H1 (cell line): Measurements from ENCODE around the gene PPP1R14C. TPM values are rescaled to one million over a fixed set of nuclear protein-coding genes. Genes with fewer than 3 reads are reported as not detected.

ENCODE experiments used
- CTCF ChIA-PET: fragments of 300-600 bp; sonication (Branson Sonifier 250); formaldehyde crosslinking; loops from one replicate; lab custom pipeline; 2021; ENCODE audit not compliant: partially characterized antibody; lab: Charles Lee
- POLR2A ChIA-PET: fragments of 300-600 bp; sonication (Branson Sonifier 250); formaldehyde crosslinking; loops from one replicate; lab custom pipeline; 2021; ENCODE audit warnings: inconsistent platforms; ENCODE audit not compliant: partially characterized antibody; lab: Charles Lee
- DNase-seq, 2 experiments: peaks; one replicate each; pipeline versions ENCODE4 v3.0.0 to v3.0.0-alpha.2; 2010 to 2022; ENCODE audit warnings: low spot score in 2 of 2, low read depth in 1 of 2, mixed read lengths in 1 of 2
- FAIRE-seq: peaks from 2 replicates; lab custom pipeline; 2011; peaks lifted over from hg19 to GRCh38; lab: Jason Lieb, UNC
- H2AFZ ChIP-seq: 2 replicates; pipeline ENCODE4 v1.8.1; 2012; ENCODE audit warnings: low read length, inconsistent platforms
- H2AK5ac ChIP-seq: 2 replicates; pipeline ENCODE4 v1.6.1; 2013; ENCODE audit warnings: low read depth, low read length
- H2BK120ac ChIP-seq: replicated peaks from 2 replicates; pipeline ENCODE3; 2013; ENCODE audit warnings: low read depth, low read length, inconsistent platforms
- H2BK12ac ChIP-seq: 2 replicates; pipeline ENCODE4 v1.6.1; 2013; ENCODE audit warnings: low read depth, low read length
- H2BK15ac ChIP-seq: 2 replicates; pipeline ENCODE4 v1.6.1; 2013; ENCODE audit warnings: low read length
- H2BK20ac ChIP-seq: 2 replicates; pipeline ENCODE4 v1.6.1; 2013; ENCODE audit warnings: low read length
- H2BK5ac ChIP-seq: 2 replicates; pipeline ENCODE4 v1.6.1; 2013; ENCODE audit warnings: low read depth, low read length
- H3K14ac ChIP-seq: 2 replicates; pipeline ENCODE4 v1.6.1; 2013; ENCODE audit warnings: inconsistent platforms; ENCODE audit not compliant: insufficient read length
- H3K18ac ChIP-seq: 2 replicates; pipeline ENCODE4 v1.6.1; 2013; ENCODE audit warnings: low read length; ENCODE audit errors: extremely low read depth
- H3K23ac ChIP-seq: 2 replicates; pipeline ENCODE4 v1.6.1; 2013; ENCODE audit warnings: inconsistent platforms; ENCODE audit not compliant: insufficient read length
- H3K23me2 ChIP-seq: 2 replicates; pipeline ENCODE4 v1.6.1; 2013; ENCODE audit warnings: low read depth, low read length
- H3K27ac ChIP-seq: 2 replicates; pipeline ENCODE4 v1.6.1; 2011; ENCODE audit warnings: low read depth, low read length, inconsistent platforms
- H3K27me3 ChIP-seq, 4 experiments: replicated peaks in 1 of 4; 1 replicate in 1 of 4; 2 replicates in 3 of 4; pipeline versions ENCODE4 v1.6.1 to v1.8.1; 2011 to 2013; ENCODE audit warnings: low read length in 3 of 4, mild to moderate bottlenecking in 3 of 4, inconsistent platforms in 2 of 4, mixed read lengths in 2 of 4, moderate library complexity in 1 of 4; ENCODE audit not compliant: control insufficient read depth in 3 of 4, insufficient read depth in 3 of 4; ENCODE audit errors: extremely low read depth in 1 of 4
- H3K36me3 ChIP-seq, 4 experiments: 2 replicates each; pipeline versions ENCODE4 v1.6.1 to v1.8.1; 2011 to 2013; ENCODE audit warnings: mild to moderate bottlenecking in 4 of 4, low read length in 3 of 4, moderate library complexity in 2 of 4, control low read depth in 1 of 4, inconsistent platforms in 1 of 4; ENCODE audit not compliant: insufficient read depth in 4 of 4, control insufficient read depth in 2 of 4
- H3K4ac ChIP-seq: replicated peaks from 2 replicates; pipeline ENCODE3; 2013; ENCODE audit warnings: low read length, low read depth, mixed read lengths, inconsistent platforms; ENCODE audit not compliant: insufficient read length
- H3K4me1 ChIP-seq, 4 experiments: replicated peaks in 1 of 4; 1 replicate in 1 of 4; 2 replicates in 3 of 4; pipeline versions ENCODE4 v1.6.1 to v1.8.1; 2011 to 2013; ENCODE audit warnings: low read length in 3 of 4, inconsistent platforms in 2 of 4, mixed read lengths in 1 of 4; ENCODE audit not compliant: insufficient read depth in 4 of 4, control insufficient read depth in 3 of 4
- H3K4me2 ChIP-seq, 2 experiments: 2 replicates each; pipeline versions ENCODE4 v1.6.1 to v1.8.1; 2011 to 2013; ENCODE audit warnings: low read depth in 2 of 2, low read length in 2 of 2, control low read depth in 1 of 2, inconsistent platforms in 1 of 2, mild to moderate bottlenecking in 1 of 2; ENCODE audit not compliant: insufficient read depth in 1 of 2
- H3K4me3 ChIP-seq, 4 experiments: fragments of 200-600, 300-600 bp in 1 of 4; sonication (generic), shearing (Covaris generic), sonication (Bioruptor Twin) in 1 of 4; 2 replicates each; pipeline versions ENCODE4 v1.5.1 to v1.8.1; 2011 to 2016; ENCODE audit warnings: low read length in 4 of 4, low read depth in 3 of 4, control low read depth in 2 of 4, inconsistent platforms in 2 of 4, mild to moderate bottlenecking in 2 of 4, mixed read lengths in 1 of 4, moderate library complexity in 1 of 4; ENCODE audit not compliant: insufficient read depth in 2 of 4; ENCODE audit errors: extremely low read depth in 1 of 4
- H3K56ac ChIP-seq: replicated peaks from 2 replicates; pipeline ENCODE3; 2013; ENCODE audit warnings: low read depth, mild to moderate bottlenecking, mixed read lengths, low read length, inconsistent platforms; ENCODE audit not compliant: insufficient read length
- H3K79me1 ChIP-seq: 2 replicates; pipeline ENCODE4 v1.6.1; 2013; ENCODE audit warnings: low read depth, low read length, control low read depth
- H3K79me2 ChIP-seq, 2 experiments: 2 replicates each; pipeline versions ENCODE4 v1.6.1 to v1.8.1; 2012 to 2013; ENCODE audit warnings: low read length in 2 of 2, mild to moderate bottlenecking in 2 of 2, inconsistent platforms in 1 of 2; ENCODE audit not compliant: insufficient read depth in 2 of 2, control insufficient read depth in 1 of 2
- H3K9ac ChIP-seq, 4 experiments: replicated peaks in 1 of 4; 1 replicate in 1 of 4; 2 replicates in 3 of 4; pipeline versions ENCODE4 v1.6.1 to v1.8.1; 2011 to 2013; ENCODE audit warnings: low read depth in 3 of 4, low read length in 3 of 4, control low read depth in 2 of 4, mild to moderate bottlenecking in 2 of 4, moderate library complexity in 2 of 4, inconsistent platforms in 1 of 4; ENCODE audit errors: extremely low read depth in 1 of 4
- H3K9me3 ChIP-seq, 2 experiments: 2 replicates each; pipeline versions ENCODE4 v1.6.1 to v1.8.1; 2012 to 2013; ENCODE audit warnings: mild to moderate bottlenecking in 2 of 2, moderate library complexity in 2 of 2, control low read depth in 1 of 2, inconsistent platforms in 1 of 2, low read depth in 1 of 2, low read length in 1 of 2, mixed read lengths in 1 of 2; ENCODE audit not compliant: insufficient read depth in 2 of 2
- H4K20me1 ChIP-seq, 2 experiments: replicated peaks in 1 of 2; 2 replicates each; pipeline versions ENCODE3 to v1.8.1; 2011 to 2013; ENCODE audit warnings: inconsistent platforms in 2 of 2, low read length in 2 of 2, mild to moderate bottlenecking in 1 of 2; ENCODE audit not compliant: insufficient read depth in 2 of 2, control insufficient read depth in 1 of 2
- H4K5ac ChIP-seq: 2 replicates; pipeline ENCODE4 v1.6.1; 2013; ENCODE audit warnings: low read length, low read depth, mixed read lengths, inconsistent platforms; ENCODE audit not compliant: insufficient read length
- H4K8ac ChIP-seq: 2 replicates; pipeline ENCODE4 v1.8.0; 2013; ENCODE audit warnings: mild to moderate bottlenecking, moderate library complexity, low read length, inconsistent platforms; ENCODE audit not compliant: insufficient read depth; ENCODE audit errors: extremely low read depth
- H4K91ac ChIP-seq: replicated peaks from 2 replicates; pipeline ENCODE3; 2013; ENCODE audit warnings: low read length, mixed read lengths, inconsistent platforms; ENCODE audit not compliant: insufficient read length
- BRCA1 ChIP-seq: IDR thresholded peaks from 2 replicates; pipeline ENCODE4 v1.6.1; 2012; ENCODE audit warnings: low read depth, low read length, improper control_type of control experiment
- EZH2 ChIP-seq: fragments of 200-600 bp; sonication (generic); IDR thresholded peaks from 2 replicates; pipeline ENCODE4 v1.7.1; 2012; ENCODE audit warnings: low read depth, mild to moderate bottlenecking, moderate library complexity, low read length, inconsistent platforms; ENCODE audit not compliant: severe bottlenecking
- HDAC2 ChIP-seq, 2 experiments: fragments of 300-600 bp in 1 of 2; sonication (generic) in 1 of 2; IDR thresholded peaks; 2 replicates each; pipeline ENCODE4 v1.6.1; 2011 to 2012; ENCODE audit warnings: low read depth in 2 of 2, low read length in 2 of 2, mild to moderate bottlenecking in 2 of 2, moderate library complexity in 2 of 2, borderline replicate concordance in 1 of 2, inconsistent platforms in 1 of 2
- KDM4A ChIP-seq: IDR thresholded peaks from one replicate; pipeline ENCODE4 v1.7.1; 2012; ENCODE audit warnings: low read depth, mild to moderate bottlenecking, moderate library complexity, low read length, inconsistent platforms; ENCODE audit not compliant: severe bottlenecking
- MAFK ChIP-seq: IDR thresholded peaks from 2 replicates; pipeline ENCODE4 v1.6.1; 2012; ENCODE audit warnings: low read depth, mild to moderate bottlenecking, improper control_type of control experiment, low read length
- POLR2A ChIP-seq, 2 experiments: IDR thresholded peaks; 1 replicate in 1 of 2; 2 replicates in 1 of 2; pipeline ENCODE4 v1.6.1; 2011; ENCODE audit warnings: low read depth in 2 of 2, low read length in 2 of 2, mild to moderate bottlenecking in 2 of 2; ENCODE audit errors: control extremely low read depth in 1 of 2
- POLR2AphosphoS5 ChIP-seq: IDR thresholded peaks from 2 replicates; pipeline ENCODE4 v1.6.1; 2011; ENCODE audit warnings: low read depth, low read length
- RFX5 ChIP-seq: IDR thresholded peaks from 2 replicates; pipeline ENCODE4 v1.6.1; 2011; ENCODE audit warnings: low read depth, low read length, improper control_type of control experiment, borderline replicate concordance
- SAP30 ChIP-seq: fragments of 300-600 bp; sonication (generic); IDR thresholded peaks from 2 replicates; pipeline ENCODE4 v1.7.1; 2012; ENCODE audit warnings: low read length, moderate library complexity, mild to moderate bottlenecking, inconsistent platforms; ENCODE audit not compliant: insufficient read depth, insufficient replicate concordance
- SUZ12 ChIP-seq: fragments of 200-600 bp; sonication (generic); IDR thresholded peaks from 2 replicates; pipeline ENCODE4 v1.6.1; 2012; ENCODE audit warnings: mild to moderate bottlenecking, inconsistent platforms, low read length, moderate library complexity, mixed read lengths
- TBP ChIP-seq: IDR thresholded peaks from 2 replicates; pipeline ENCODE4 v1.6.1; 2011; ENCODE audit warnings: low read depth, low read length, improper control_type of control experiment
- ZNF274 ChIP-seq: IDR thresholded peaks from 2 replicates; pipeline ENCODE4 v1.7.0; 2012; ENCODE audit warnings: low read length, borderline replicate concordance; ENCODE audit errors: extremely low read depth
- WGBS, 2 experiments: shearing (Covaris generic) in 1 of 2; methylation state at CpG; one replicate each; pipeline versions ENCODE4 v1.1.6 to v1.1.7; 2013 to 2015; ENCODE audit warnings: low lambda C conversion rate in 2 of 2, mixed read lengths in 2 of 2, inconsistent platforms in 1 of 2, low coverage in 1 of 2, missing lambda C conversion rate in 1 of 2; ENCODE audit not compliant: insufficient replicate concordance in 2 of 2, insufficient coverage in 1 of 2, insufficient read length in 1 of 2; ENCODE audit errors: extremely low coverage in 1 of 2, missing lambda C conversion rate in 1 of 2; 5-methylcytosine and 5-hydroxymethylcytosine counted together
- polyA plus RNA-seq, 7 experiments: library from polyadenylated mRNA; depleted of rRNA in 3 of 7; stranded (reverse) in 5 of 7; unstranded in 2 of 7; fragments of >200 nt in 5 of 7; fragments of 200-250 nt in 2 of 7; gene quantifications; 1 replicate in 5 of 7; 2 replicates in 1 of 7; 4 replicates in 1 of 7; pipeline versions ENCODE4 v1.2.1 to v1.2.3, GENCODE V29; 2011 to 2013; ENCODE audit warnings: missing spikeins in 2 of 7, mixed read lengths in 2 of 7
- total RNA-seq: library from RNA; stranded (reverse); fragmentation: NEBNext Ultra II Directional; extraction: Animal tissue kit (Norgen Biotek cat#: 25700); gene quantifications from 2 replicates; pipeline ENCODE4 v1.2.1, GENCODE V29; 2021
- TF ChIP-seq, protein P1 (sequence below): IDR thresholded peaks from 2 replicates; pipeline ENCODE4 v1.6.1; 2012; ENCODE audit warnings: inconsistent platforms

PPP1R14C gene
- total and polyA plus RNA-seq, 2 of the 8 experiments (the other 6 are each of a cell fraction or from before 2014, with no cell fraction given) = 0.30 to 0.61 TPM

DNA sequence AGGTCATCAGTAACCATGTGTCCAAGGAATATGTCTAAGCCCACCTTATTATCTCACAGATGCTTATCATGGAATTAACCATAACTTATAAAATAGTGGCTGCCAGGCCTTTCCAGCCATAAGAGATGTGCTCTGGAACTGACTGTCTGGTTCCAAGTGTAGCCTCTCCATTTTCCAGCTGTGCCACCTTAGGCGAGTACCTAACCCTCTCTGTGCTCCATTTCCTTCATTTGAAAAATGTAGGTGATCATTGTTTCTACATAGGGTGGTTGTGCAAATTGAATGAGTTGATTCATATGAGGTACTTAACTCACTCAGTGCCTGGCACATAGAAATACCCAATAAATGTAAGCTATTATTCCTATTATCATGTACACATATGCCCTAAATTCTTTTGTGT, 123.5 kb downstream of the PPP1R14C start:
- ChIA-PET POLR2A (no interaction called here), CTCF (no interaction called here)
- Histone ChIP-seq H3K14ac (no peak overlapping the region), H2BK120ac (no peak overlapping the region), H4K91ac (no peak overlapping the region), H3K56ac (no peak overlapping the region), H2BK15ac (no peak overlapping the region), H3K4me2 (no peak overlapping the region), H2BK12ac (no peak overlapping the region), H3K79me2 (no peaks in the 10 kb centered on the region), H3K4me1 (peaks cover 0 to 4% (median 2%) of the 10 kb centered on the region in 4 experiments; a peak in 1 of 7 replicates), H3K23ac (no peak overlapping the region), H3K27ac (no peak overlapping the region), H4K20me1 (no peaks in the 10 kb centered on the region), H3K4me3 (no peak overlapping the region), H3K23me2 (no peaks in the 10 kb centered on the region), H2BK5ac (no peak overlapping the region), H3K9ac (no peak overlapping the region), H4K5ac (no peak overlapping the region), H2AFZ (no peak overlapping the region), H3K27me3 (no peaks in the 10 kb centered on the region), H3K4ac (no peak overlapping the region), H4K8ac (no peak overlapping the region), H3K18ac (no peak overlapping the region), H2BK20ac (no peak overlapping the region), H3K9me3 (no peaks in the 10 kb centered on the region), H3K79me1 (no peaks in the 10 kb centered on the region), H2AK5ac (no peak overlapping the region), H3K36me3 (no peaks in the 10 kb centered on the region)
- DNase-seq (no peak), FAIRE-seq (no peak)
- WGBS, 2 experiments = 100% methylated on average over 1 of the region's 1 CpG; no CpG with 5 or more reads in 1 of the 2 experiments
- TF ChIP-seq ZNF274 (no peak), BRCA1 (no peak), POLR2AphosphoS5 (no peak), SUZ12 (no peak), TBP (no peak), MAFK (no peak), HDAC2 (IDR thresholded peaks at IDR 0.05; ENCODE audit: borderline replicate concordance in 1 of 2, low read depth in 2 of 2, low read length in 2 of 2) (no peak), RFX5 (no peak), EZH2 (no peak), SAP30 (no peak), POLR2A (IDR thresholded peaks at IDR 0.05; ENCODE audit: control extremely low read depth in 1 of 2, low read depth in 2 of 2, low read length in 2 of 2) (no peak), KDM4A (no peak)
- TF ChIP-seq, protein P1, sequence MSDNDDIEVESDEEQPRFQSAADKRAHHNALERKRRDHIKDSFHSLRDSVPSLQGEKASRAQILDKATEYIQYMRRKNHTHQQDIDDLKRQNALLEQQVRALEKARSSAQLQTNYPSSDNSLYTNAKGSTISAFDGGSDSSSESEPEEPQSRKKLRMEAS = no peak
